Activated T-helper 17 cell treated with anti-CD3 and anti-CD28 coated beads, Interleukin-2, amount 50 U/mL, for 72 hours (primary cell): ENCODE measurements around the gene TAB2. TPM values are rescaled to one million over a fixed set of nuclear protein-coding genes. Genes with fewer than 3 reads are reported as not detected.
"Not testable (repeated sequence)": the region's sequence is repeated elsewhere in the genome, so short reads cannot be mapped to it uniquely, and the experiment has no call there.

Source experiments
- ATAC-seq: fragments of 150-1000 bp; cut with Tn5 transposase; replicated peaks from 2 replicates; pipeline ENCODE4 v1.10.0; 2021; ENCODE audit warnings: mild to moderate bottlenecking, moderate library complexity
- H3K27ac Mint-ChIP-seq: one replicate; pipeline ENCODE4 v1.8.0; 2022; ENCODE audit warnings: mixed read lengths
- H3K27me3 Mint-ChIP-seq: one replicate; pipeline ENCODE4 v1.8.0; 2022; ENCODE audit warnings: mixed read lengths
- H3K36me3 Mint-ChIP-seq: one replicate; pipeline ENCODE4 v1.8.0; 2022; ENCODE audit warnings: low read depth, mild to moderate bottlenecking, mixed read lengths
- H3K4me1 Mint-ChIP-seq: one replicate; pipeline ENCODE4 v1.8.0; 2022; ENCODE audit warnings: mixed read lengths
- H3K4me3 Mint-ChIP-seq: one replicate; pipeline ENCODE4 v1.8.0; 2022; ENCODE audit warnings: mild to moderate bottlenecking, mixed read lengths
- H3K9me3 Mint-ChIP-seq: one replicate; pipeline ENCODE4 v1.8.0; 2022; ENCODE audit warnings: mixed read lengths
- total RNA-seq, 2 donors: library from RNA; stranded (reverse); gene quantifications; one replicate each; pipeline ENCODE4 v1.2.3, GENCODE V29; 2022

The TAB2 gene
- total RNA-seq, 2 donors from 2014 or later: 164 to 185 TPM

GRCh38 chr6:149332602-149333265, 15.2 kb downstream of the TAB2 start:
- no peaks in the 10 kb centered on the region for H3K27me3 Mint-ChIP-seq
- H3K36me3 Mint-ChIP-seq: peaks cover 77% of the 10 kb centered on the region
- peak overlapping the region; percentile 89 for H3K4me3 Mint-ChIP-seq
- no peak for ATAC-seq
- peak overlapping the region; percentile 98 for H3K27ac Mint-ChIP-seq
- H3K4me1 Mint-ChIP-seq: peaks cover 77% of the 10 kb centered on the region
- no peaks in the 10 kb centered on the region for H3K9me3 Mint-ChIP-seq

DNA sequence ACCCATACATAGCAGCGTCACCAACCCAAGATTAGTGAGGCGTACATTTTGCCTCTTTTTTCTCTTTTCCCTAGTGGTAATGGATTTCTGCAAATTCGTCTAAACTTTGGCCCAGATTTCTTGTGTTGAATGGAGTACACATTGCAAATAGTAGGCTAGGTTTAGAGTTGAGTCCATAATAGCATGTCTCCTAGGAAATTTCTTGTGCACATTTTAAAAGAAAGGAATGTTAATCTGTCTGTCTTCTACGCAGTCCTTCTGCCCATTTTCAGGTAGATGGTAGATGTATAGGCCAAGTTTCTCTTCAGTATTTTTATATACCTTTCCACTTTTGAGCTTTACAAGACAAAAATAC, 15.7 kb downstream of the TAB2 start:
- no peaks in the 10 kb centered on the region for H3K9me3 Mint-ChIP-seq
- peaks cover 77% of the 10 kb centered on the region for H3K36me3 Mint-ChIP-seq
- H3K27ac Mint-ChIP-seq: peak overlapping the region; percentile 98
- ATAC-seq: no peak
- peaks cover 78% of the 10 kb centered on the region for H3K4me1 Mint-ChIP-seq
- H3K27me3 Mint-ChIP-seq: no peaks in the 10 kb centered on the region
- peak overlapping the region; percentile 89 for H3K4me3 Mint-ChIP-seq

GRCh38 chr6:149334201-149334600, 16.7 kb downstream of the TAB2 start:
- H3K36me3 Mint-ChIP-seq: peaks cover 78% of the 10 kb centered on the region
- H3K4me3 Mint-ChIP-seq: peak overlapping the region; percentile 89
- peak; percentile 22 for ATAC-seq
- no peaks in the 10 kb centered on the region for H3K27me3 Mint-ChIP-seq
- peaks cover 76% of the 10 kb centered on the region for H3K4me1 Mint-ChIP-seq
- H3K27ac Mint-ChIP-seq: peak overlapping the region; percentile 98
- no peaks in the 10 kb centered on the region for H3K9me3 Mint-ChIP-seq

DNA sequence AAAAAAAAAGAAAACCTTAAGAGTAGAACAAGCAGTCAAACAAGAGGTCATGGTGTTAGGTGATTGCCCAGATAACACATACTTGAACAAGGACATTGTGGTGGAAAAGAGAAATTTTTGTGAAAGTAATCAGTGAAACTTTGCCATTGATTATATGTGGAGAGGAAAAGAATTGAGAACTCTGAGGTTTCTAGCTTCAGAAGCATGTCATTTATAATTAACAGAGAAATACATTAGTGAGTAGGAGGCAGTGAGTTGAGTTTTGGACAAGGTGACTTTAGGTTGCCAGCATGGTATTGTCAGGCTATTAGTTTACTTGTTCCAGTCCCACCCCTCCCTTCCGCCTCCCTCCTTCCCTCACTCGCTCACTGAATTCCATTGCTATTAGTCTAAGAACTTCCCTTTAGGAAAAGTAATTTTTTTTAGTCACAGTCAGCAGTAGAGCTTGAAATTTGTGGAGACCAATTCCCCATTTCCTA, 17.2 kb downstream of the TAB2 start:
- peak overlapping the region; percentile 98 for H3K27ac Mint-ChIP-seq
- ATAC-seq: peak; percentile 7
- H3K4me3 Mint-ChIP-seq: peak overlapping the region; percentile 89

DNA sequence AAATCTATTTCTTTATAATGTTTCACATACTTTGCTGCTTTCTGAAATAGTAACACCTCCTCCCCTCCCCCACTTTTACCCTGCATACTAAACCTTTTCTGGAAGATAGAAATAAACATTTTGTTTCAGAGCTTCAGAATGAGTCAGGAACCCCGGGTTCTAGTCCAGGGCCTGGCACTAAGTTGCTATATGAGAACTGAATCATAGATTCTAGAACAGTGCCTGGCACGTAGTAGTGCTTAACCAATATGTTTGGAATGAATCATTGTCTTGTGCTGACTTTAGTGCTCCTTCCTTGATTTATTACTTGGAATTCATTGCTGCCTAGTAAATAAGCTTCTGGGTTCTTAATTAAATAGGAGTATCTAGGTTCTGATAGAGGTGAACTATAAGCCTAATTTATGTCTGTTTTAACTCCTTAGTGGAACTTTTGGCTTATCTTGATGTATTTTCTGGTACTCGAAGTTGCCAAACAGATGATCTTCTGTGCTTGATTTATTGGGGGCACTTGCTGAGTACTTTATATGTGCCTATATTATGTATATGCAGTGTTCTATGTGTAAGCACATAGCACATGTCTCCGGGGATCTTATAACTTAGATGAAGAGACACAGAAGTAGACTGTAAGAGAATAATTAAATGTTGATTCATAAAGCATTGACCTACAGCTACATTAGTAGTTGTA, 18.6 kb downstream of the TAB2 start:
- Mint-ChIP-seq H3K4me1 (peaks cover 71% of the 10 kb centered on the region), H3K9me3 (no peaks in the 10 kb centered on the region), H3K27me3 (no peaks in the 10 kb centered on the region), H3K4me3 (peak overlapping the region; percentile 89), H3K27ac (peak overlapping the region; percentile 98), H3K36me3 (peaks cover 81% of the 10 kb centered on the region)
- peak; percentile 90 for ATAC-seq

More for the DNA sequence above, 17.2 kb downstream of the TAB2 start:
- Mint-ChIP-seq H3K27me3 (no peaks in the 10 kb centered on the region), H3K9me3 (no peaks in the 10 kb centered on the region), H3K36me3 (peaks cover 79% of the 10 kb centered on the region), H3K4me1 (peaks cover 74% of the 10 kb centered on the region)

GRCh38 chr6:149336609-149336928, 19.1 kb downstream of the TAB2 start:
- peak overlapping the region; percentile 98 for H3K27ac Mint-ChIP-seq
- no peaks in the 10 kb centered on the region for H3K9me3 Mint-ChIP-seq
- H3K27me3 Mint-ChIP-seq: no peaks in the 10 kb centered on the region
- H3K4me3 Mint-ChIP-seq: peak overlapping the region; percentile 89
- H3K4me1 Mint-ChIP-seq: peaks cover 71% of the 10 kb centered on the region
- peak; percentile 44 for ATAC-seq
- peaks cover 82% of the 10 kb centered on the region for H3K36me3 Mint-ChIP-seq

- Mint-ChIP-seq H3K4me1 (peaks cover 72% of the 10 kb centered on the region), H3K27me3 (no peaks in the 10 kb centered on the region), H3K36me3 (peaks cover 82% of the 10 kb centered on the region), H3K4me3 (peak overlapping the region; percentile 89), H3K9me3 (no peaks in the 10 kb centered on the region), H3K27ac (peak overlapping the region; percentile 98)
- ATAC-seq: no peak
Observed at GRCh38 chr6:149337320-149337719, 19.8 kb downstream of the TAB2 start.

DNA sequence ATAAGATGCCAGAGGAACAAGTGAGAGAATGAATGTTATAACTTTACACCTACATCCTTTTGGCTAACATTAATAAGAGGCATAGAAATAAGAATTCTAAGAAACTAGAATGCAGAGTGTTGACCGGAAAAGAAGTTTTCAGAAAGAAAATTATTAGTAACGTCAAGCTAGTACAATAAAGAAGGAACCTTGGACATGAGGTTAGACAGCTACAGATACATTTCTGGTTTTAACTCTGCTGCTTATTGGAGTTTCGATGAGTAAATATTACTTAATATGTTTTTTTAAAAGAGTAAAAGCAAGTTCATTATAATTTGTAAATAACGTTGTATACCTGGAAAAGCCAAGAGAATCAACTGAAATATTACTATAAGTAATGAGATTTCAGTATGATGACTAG, 22.7 kb downstream of the TAB2 start:
- peak overlapping the region; percentile 97 for H3K27ac Mint-ChIP-seq
- peaks cover 88% of the 10 kb centered on the region for H3K36me3 Mint-ChIP-seq
- peak; percentile 31 for ATAC-seq
- H3K4me1 Mint-ChIP-seq: peaks cover 67% of the 10 kb centered on the region
- no peaks in the 10 kb centered on the region for H3K9me3 Mint-ChIP-seq
- H3K4me3 Mint-ChIP-seq: peak overlapping the region; percentile 77
- no peaks in the 10 kb centered on the region for H3K27me3 Mint-ChIP-seq

DNA sequence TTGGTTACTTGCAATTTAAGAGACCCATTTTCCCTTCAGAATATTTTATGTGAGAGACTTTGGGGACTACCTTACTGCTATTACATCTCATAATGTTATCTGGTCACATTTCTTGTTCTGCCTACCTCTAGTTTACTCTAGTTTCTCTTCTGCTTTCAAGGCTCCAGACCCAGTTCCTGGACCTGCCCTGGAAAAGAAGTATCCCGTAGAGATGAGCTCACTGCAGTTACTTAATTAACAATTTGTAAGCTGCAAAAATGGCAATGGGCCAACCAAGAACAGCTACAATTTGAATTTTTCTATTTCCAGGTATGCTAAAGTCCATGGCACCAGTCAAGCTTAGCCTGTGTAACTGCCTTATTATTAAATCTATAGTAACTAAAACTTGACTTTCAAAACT, 25.0 kb downstream of the TAB2 start:
- Mint-ChIP-seq H3K4me1 (peaks cover 59% of the 10 kb centered on the region), H3K27me3 (no peaks in the 10 kb centered on the region), H3K4me3 (peak overlapping the region; percentile 77), H3K27ac (peak overlapping the region; percentile 97), H3K9me3 (no peaks in the 10 kb centered on the region), H3K36me3 (peaks cover 91% of the 10 kb centered on the region)
- peak; percentile 37 for ATAC-seq

DNA sequence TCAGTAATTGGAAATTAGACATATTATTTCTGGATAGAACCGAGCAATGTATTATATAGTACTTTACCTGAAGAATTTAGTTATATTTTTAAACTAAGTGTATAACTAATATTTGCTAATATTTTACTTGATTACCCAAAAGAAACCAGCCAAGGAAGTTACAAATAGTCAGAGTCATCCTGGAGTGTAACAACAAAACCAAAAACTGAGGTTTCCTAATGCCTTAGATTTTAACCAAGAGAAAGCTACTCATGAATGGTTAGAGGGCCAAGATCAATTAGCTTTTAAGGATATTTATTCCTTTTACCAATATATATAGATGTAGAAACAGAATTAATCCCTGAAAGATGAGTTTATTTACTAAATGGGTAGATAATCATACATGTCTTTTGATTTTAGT, 26.0 kb downstream of the TAB2 start:
- Mint-ChIP-seq H3K36me3 (peaks cover 89% of the 10 kb centered on the region), H3K4me3 (peak overlapping the region; percentile 77), H3K9me3 (no peaks in the 10 kb centered on the region), H3K4me1 (peaks cover 55% of the 10 kb centered on the region), H3K27ac (peak overlapping the region; percentile 97), H3K27me3 (no peaks in the 10 kb centered on the region)
- ATAC-seq: no peak

DNA sequence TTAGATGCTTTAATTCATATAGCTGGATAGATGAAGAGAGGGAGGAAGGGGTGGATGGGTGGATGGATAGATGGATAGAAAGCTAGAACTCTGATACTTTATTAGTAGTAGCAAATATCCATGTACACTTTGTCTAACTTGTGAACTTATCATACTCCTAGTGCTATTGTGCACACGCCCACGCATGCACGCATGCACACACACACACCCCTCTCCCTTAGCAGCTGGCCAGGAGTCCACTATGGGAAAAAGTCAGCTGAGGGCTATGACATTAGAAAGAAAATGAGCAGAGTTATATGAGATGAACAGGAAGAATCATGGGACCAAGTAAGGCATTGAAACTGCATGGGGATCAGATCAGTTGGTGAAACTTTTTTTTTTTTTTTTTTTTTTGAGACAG, 28.6 kb downstream of the TAB2 start:
- H3K9me3 Mint-ChIP-seq: no peaks in the 10 kb centered on the region
- peaks cover 49% of the 10 kb centered on the region for H3K4me1 Mint-ChIP-seq
- ATAC-seq: no peak
- no peaks in the 10 kb centered on the region for H3K27me3 Mint-ChIP-seq
- H3K4me3 Mint-ChIP-seq: peak overlapping the region; percentile 29
- H3K27ac Mint-ChIP-seq: peak overlapping the region; percentile 2
- peaks cover 93% of the 10 kb centered on the region for H3K36me3 Mint-ChIP-seq

GRCh38 chr6:149347067-149347466, 29.6 kb downstream of the TAB2 start:
- Mint-ChIP-seq H3K4me3 (no peak overlapping the region), H3K4me1 (peaks cover 41% of the 10 kb centered on the region), H3K36me3 (peaks cover 92% of the 10 kb centered on the region)

GRCh38 chr6:149349279-149349678, 31.8 kb downstream of the TAB2 start:
- Mint-ChIP-seq H3K4me1 (peaks cover 35% of the 10 kb centered on the region), H3K4me3 (peak overlapping the region; percentile 7), H3K36me3 (peaks cover 92% of the 10 kb centered on the region)
- not testable (repeated sequence) for H3K27me3 Mint-ChIP-seq, H3K9me3 Mint-ChIP-seq, ATAC-seq, H3K27ac Mint-ChIP-seq

More at GRCh38 chr6:149347067-149347466, 29.6 kb downstream of the TAB2 start:
- no peaks in the 10 kb centered on the region for H3K27me3 Mint-ChIP-seq
- ATAC-seq: no peak
- no peak overlapping the region for H3K27ac Mint-ChIP-seq
- H3K9me3 Mint-ChIP-seq: no peaks in the 10 kb centered on the region

GRCh38 chr6:149354009-149354408, 36.5 kb downstream of the TAB2 start:
- ATAC-seq: no peak
- Mint-ChIP-seq H3K27ac (no peak overlapping the region), H3K36me3 (peaks cover 98% of the 10 kb centered on the region)

GRCh38 chr6:149356081-149356750, 38.7 kb downstream of the TAB2 start:
- Mint-ChIP-seq H3K4me3 (peak overlapping the region; percentile 48), H3K27me3 (no peaks in the 10 kb centered on the region), H3K27ac (no peak overlapping the region), H3K9me3 (no peaks in the 10 kb centered on the region), H3K36me3 (peaks cover 98% of the 10 kb centered on the region), H3K4me1 (peaks cover 48% of the 10 kb centered on the region)
- peak; percentile 52 for ATAC-seq

More at GRCh38 chr6:149354009-149354408, 36.5 kb downstream of the TAB2 start:
- Mint-ChIP-seq H3K4me3 (no peak overlapping the region), H3K9me3 (no peaks in the 10 kb centered on the region), H3K4me1 (peaks cover 39% of the 10 kb centered on the region), H3K27me3 (no peaks in the 10 kb centered on the region)
